ENCODE measurements around the gene PAFAH1B1.

GRCh38 chr17:2563543-2563942 lies 29.9 kb upstream of the PAFAH1B1 start:
- TF ChIP-seq POLR2AphosphoS5 (IDR thresholded peaks at IDR 0.05; ENCODE audit: low read depth, low read length) (no peak), TAF1 (IDR thresholded peaks at IDR 0.05; ENCODE audit: low read depth, low read length) (no peak), POLR2A (IDR thresholded peaks at IDR 0.05; ENCODE audit: low read depth, low read length) (no peak), POU2F2 (IDR thresholded peaks at IDR 0.05; ENCODE audit: low read depth, low read length) (no peak), SPI1 (IDR thresholded peaks at IDR 0.05; ENCODE audit: low read depth, low read length) (no peak), PAX5 (IDR thresholded peaks at IDR 0.05; ENCODE audit: insufficient read depth, low read length, severe bottlenecking) (no peak)
